NB4 (cell line): ENCODE results near the gene TMTC2.

Experiments
- DNase-seq: peaks from one replicate; pipeline ENCODE4 v3.0.0; 2010; ENCODE audit warnings: low read depth
- H3K4me3 ChIP-seq: one replicate; pipeline ENCODE4 v1.5.1; 2011; ENCODE audit warnings: mild to moderate bottlenecking, low read depth, low read length, moderate library complexity
- MAX ChIP-seq: IDR thresholded peaks from 2 replicates; pipeline ENCODE4 v1.6.1; 2011; ENCODE audit warnings: low read depth, low read length
- MYC ChIP-seq: IDR thresholded peaks from 2 replicates; pipeline ENCODE4 v1.6.1; 2011; ENCODE audit warnings: low read depth, low read length
- POLR2A ChIP-seq: IDR thresholded peaks from 2 replicates; pipeline ENCODE4 v1.6.1; 2011; ENCODE audit warnings: mild to moderate bottlenecking; ENCODE audit not compliant: insufficient read length; ENCODE audit errors: extremely low read depth
- TF ChIP-seq, protein P1 (sequence below): IDR thresholded peaks from one replicate; pipeline ENCODE4 v1.5.1; 2012; ENCODE audit warnings: low read depth, low read length

The TMTC2 gene

DNA sequence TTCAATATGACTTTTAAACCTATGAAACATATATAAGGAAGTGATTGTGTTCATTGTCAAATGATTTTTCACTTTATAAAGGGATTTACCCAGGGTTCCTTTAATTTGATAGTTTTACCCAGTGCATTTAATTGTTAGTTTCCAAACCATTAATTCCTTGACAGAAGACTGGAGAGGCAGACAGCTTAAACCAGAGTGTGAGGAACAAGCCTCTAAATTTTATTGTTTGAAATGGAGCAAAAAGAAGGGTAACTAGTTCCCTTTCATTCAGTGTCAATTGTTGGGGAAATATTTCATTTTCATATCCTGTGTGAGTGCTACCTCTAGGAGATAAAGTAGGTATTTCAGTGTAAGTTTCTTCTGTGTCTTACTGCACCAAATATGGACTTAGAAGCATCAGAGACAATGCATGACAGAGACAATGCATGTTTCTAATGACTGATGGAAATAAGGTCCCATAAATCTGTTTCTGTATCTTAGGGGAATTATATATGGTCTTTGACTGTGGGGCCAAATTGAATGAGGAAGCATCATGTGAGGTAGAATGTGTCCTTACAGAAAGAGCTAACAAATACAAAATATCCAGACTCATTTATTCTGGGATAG is 120.5 kb downstream of the TMTC2 start:
- no peak overlapping the region for H3K4me3 ChIP-seq
- TF ChIP-seq, protein P1, sequence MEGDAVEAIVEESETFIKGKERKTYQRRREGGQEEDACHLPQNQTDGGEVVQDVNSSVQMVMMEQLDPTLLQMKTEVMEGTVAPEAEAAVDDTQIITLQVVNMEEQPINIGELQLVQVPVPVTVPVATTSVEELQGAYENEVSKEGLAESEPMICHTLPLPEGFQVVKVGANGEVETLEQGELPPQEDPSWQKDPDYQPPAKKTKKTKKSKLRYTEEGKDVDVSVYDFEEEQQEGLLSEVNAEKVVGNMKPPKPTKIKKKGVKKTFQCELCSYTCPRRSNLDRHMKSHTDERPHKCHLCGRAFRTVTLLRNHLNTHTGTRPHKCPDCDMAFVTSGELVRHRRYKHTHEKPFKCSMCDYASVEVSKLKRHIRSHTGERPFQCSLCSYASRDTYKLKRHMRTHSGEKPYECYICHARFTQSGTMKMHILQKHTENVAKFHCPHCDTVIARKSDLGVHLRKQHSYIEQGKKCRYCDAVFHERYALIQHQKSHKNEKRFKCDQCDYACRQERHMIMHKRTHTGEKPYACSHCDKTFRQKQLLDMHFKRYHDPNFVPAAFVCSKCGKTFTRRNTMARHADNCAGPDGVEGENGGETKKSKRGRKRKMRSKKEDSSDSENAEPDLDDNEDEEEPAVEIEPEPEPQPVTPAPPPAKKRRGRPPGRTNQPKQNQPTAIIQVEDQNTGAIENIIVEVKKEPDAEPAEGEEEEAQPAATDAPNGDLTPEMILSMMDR, result no peak
- TF ChIP-seq MYC (no peak), MAX (no peak), POLR2A (no peak)
- DNase-seq, result no peak

DNA sequence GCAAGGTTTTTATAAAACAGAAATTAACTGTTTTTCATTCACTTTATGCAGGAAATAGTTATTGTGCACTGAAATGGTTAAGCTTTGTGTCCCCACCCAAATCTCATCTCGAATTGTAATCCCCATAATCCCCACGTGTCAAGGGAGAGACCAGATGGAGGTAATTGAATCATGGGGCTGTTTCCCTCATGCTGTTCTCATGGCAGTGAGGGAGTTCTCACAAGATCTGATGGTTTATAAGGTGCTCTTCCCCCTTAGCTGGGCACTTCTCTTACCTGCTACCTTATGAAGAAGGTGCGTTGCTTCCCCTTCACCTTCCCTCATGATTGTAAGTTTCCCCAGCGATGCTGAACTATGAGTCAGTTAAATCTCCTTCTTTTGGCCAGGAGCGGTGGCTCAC is 123.9 kb downstream of the TMTC2 start:
- H3K4me3 ChIP-seq, result no peak overlapping the region
- no peak for DNase-seq
- TF ChIP-seq MAX (no peak), POLR2A (no peak), MYC (no peak)
- TF ChIP-seq, protein P1, result no peak

- TF ChIP-seq MAX (no peak), POLR2A (no peak), MYC (no peak)
- TF ChIP-seq, protein P1, result no peak
- no peak for DNase-seq
- no peak overlapping the region for H3K4me3 ChIP-seq
Observed at GRCh38 chr12:82817368-82817767, 130.7 kb downstream of the TMTC2 start.

- DNase-seq, result no peak
- no peak overlapping the region for H3K4me3 ChIP-seq
- TF ChIP-seq POLR2A, result no peak
- no peak for TF ChIP-seq MAX
- TF ChIP-seq MYC, result no peak
- TF ChIP-seq, protein P1, result no peak
Observed at GRCh38 chr12:82818271-82819035, 131.7 kb downstream of the TMTC2 start.

DNA sequence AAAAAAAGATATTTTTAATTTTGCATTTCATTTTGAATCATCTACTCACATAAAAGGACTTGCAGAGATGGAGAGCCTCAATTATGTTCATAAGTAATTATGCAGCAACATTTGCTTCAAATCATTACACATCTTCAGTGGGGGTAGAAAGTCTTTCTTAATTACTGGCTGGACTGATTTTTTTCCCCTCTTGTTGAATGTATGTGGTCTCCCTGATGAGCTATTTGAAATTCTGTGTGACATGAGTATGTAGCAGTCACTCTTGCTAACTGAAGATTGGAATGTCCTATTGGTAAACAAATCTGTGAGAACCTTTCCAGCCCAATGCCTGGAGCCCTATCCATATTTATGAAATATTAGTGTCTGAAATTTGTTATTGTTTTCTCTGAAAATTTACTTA is 139.8 kb downstream of the TMTC2 start:
- no peak for TF ChIP-seq POLR2A
- TF ChIP-seq MYC, result no peak
- no peak for TF ChIP-seq MAX
- TF ChIP-seq, protein P1, result no peak
- no peak overlapping the region for H3K4me3 ChIP-seq
- DNase-seq, result no peak
